Measurements from ENCODE around the gene SYT1. TPM values are rescaled to one million over a fixed set of nuclear protein-coding genes. Genes with fewer than 3 reads are reported as not detected.
"Not testable (repeated sequence)": the region's sequence is repeated elsewhere in the genome, so short reads cannot be mapped to it uniquely, and the experiment has no call there.

The SYT1 gene
- total RNA-seq, 6 experiments from 2014 or later: 3.5 to 10.5 (median 9.1) TPM

- H3K27ac Mint-ChIP-seq: no peak overlapping the region
- H3K27me3 Mint-ChIP-seq (ENCODE audit: insufficient read depth): no peaks in the 10 kb centered on the region
- no peak for DNase-seq
- peaks cover 5% of the 10 kb centered on the region; the same call in 1 of the 2 replicates for H3K9me3 Mint-ChIP-seq
- TF ChIP-seq CTCF (IDR thresholded peaks at IDR 0.05): no peak
- H3K36me3 Mint-ChIP-seq (ENCODE audit: low read depth): peaks cover 9% of the 10 kb centered on the region
- peaks cover 11% of the 10 kb centered on the region for H3K4me1 Mint-ChIP-seq (ENCODE audit: low read depth)
- no peak overlapping the region for H3K4me3 Mint-ChIP-seq
Measured at GRCh38 chr12:79019672-79020071, 155.1 kb downstream of the SYT1 start.

- peaks cover 11% of the 10 kb centered on the region for H3K4me1 Mint-ChIP-seq (ENCODE audit: low read depth)
- H3K4me3 Mint-ChIP-seq: no peak overlapping the region
- peak; percentile 3 for DNase-seq
- no peaks in the 10 kb centered on the region for H3K27me3 Mint-ChIP-seq (ENCODE audit: insufficient read depth)
- peaks cover 5% of the 10 kb centered on the region; the same call in 1 of the 2 replicates for H3K9me3 Mint-ChIP-seq
- peaks cover 9% of the 10 kb centered on the region for H3K36me3 Mint-ChIP-seq (ENCODE audit: low read depth)
- no peak overlapping the region for H3K27ac Mint-ChIP-seq
- TF ChIP-seq CTCF (IDR thresholded peaks at IDR 0.05): no peak
Measured at GRCh38 chr12:79020106-79020505, 155.5 kb downstream of the SYT1 start.

GRCh38 chr12:79021021-79021420, 156.4 kb downstream of the SYT1 start:
- H3K4me3 Mint-ChIP-seq: no peak overlapping the region
- no peaks in the 10 kb centered on the region for H3K27me3 Mint-ChIP-seq (ENCODE audit: insufficient read depth)
- H3K27ac Mint-ChIP-seq: no peak overlapping the region
- TF ChIP-seq CTCF (IDR thresholded peaks at IDR 0.05): no peak
- DNase-seq: no peak
- H3K36me3 Mint-ChIP-seq (ENCODE audit: low read depth): peaks cover 9% of the 10 kb centered on the region
- peaks cover 5% of the 10 kb centered on the region; the same call in 1 of the 2 replicates for H3K9me3 Mint-ChIP-seq
- peaks cover 11% of the 10 kb centered on the region for H3K4me1 Mint-ChIP-seq (ENCODE audit: low read depth)

GRCh38 chr12:79023261-79023660, 158.7 kb downstream of the SYT1 start:
- Mint-ChIP-seq H3K9me3 (no peaks in the 10 kb centered on the region), H3K36me3 (ENCODE audit: low read depth) (no peaks in the 10 kb centered on the region), H3K4me3 (no peak overlapping the region), H3K27me3 (ENCODE audit: insufficient read depth) (no peaks in the 10 kb centered on the region), H3K4me1 (ENCODE audit: low read depth) (peaks cover 11% of the 10 kb centered on the region), H3K27ac (no peak overlapping the region)
- no peak for DNase-seq
- no peak for TF ChIP-seq CTCF (IDR thresholded peaks at IDR 0.05)

GRCh38 chr12:79023784-79024183, 159.2 kb downstream of the SYT1 start:
- DNase-seq: no peak
- no peaks in the 10 kb centered on the region for H3K27me3 Mint-ChIP-seq (ENCODE audit: insufficient read depth)
- H3K9me3 Mint-ChIP-seq: no peaks in the 10 kb centered on the region
- H3K36me3 Mint-ChIP-seq (ENCODE audit: low read depth): no peaks in the 10 kb centered on the region
- H3K27ac Mint-ChIP-seq: no peak overlapping the region
- H3K4me1 Mint-ChIP-seq (ENCODE audit: low read depth): peaks cover 11% of the 10 kb centered on the region
- TF ChIP-seq CTCF (IDR thresholded peaks at IDR 0.05): no peak
- H3K4me3 Mint-ChIP-seq: no peak overlapping the region

GRCh38 chr12:79033788-79034187, 169.2 kb downstream of the SYT1 start:
- Mint-ChIP-seq H3K27ac (no peak overlapping the region), H3K36me3 (ENCODE audit: low read depth) (peaks cover 3% of the 10 kb centered on the region; the same call in 1 of the 2 replicates), H3K9me3 (no peaks in the 10 kb centered on the region), H3K4me3 (no peak overlapping the region), H3K27me3 (ENCODE audit: insufficient read depth) (peaks cover 3% of the 10 kb centered on the region; the same call in 1 of the 2 replicates), H3K4me1 (ENCODE audit: low read depth) (no peaks in the 10 kb centered on the region)
- TF ChIP-seq CTCF (IDR thresholded peaks at IDR 0.05): no peak
- no peak for DNase-seq

GRCh38 chr12:79044748-79045147, 180.2 kb downstream of the SYT1 start:
- not testable (repeated sequence) for H3K27ac Mint-ChIP-seq; H3K4me1 Mint-ChIP-seq (ENCODE audit: low read depth); H3K36me3 Mint-ChIP-seq (ENCODE audit: low read depth); DNase-seq; H3K27me3 Mint-ChIP-seq (ENCODE audit: insufficient read depth); H3K4me3 Mint-ChIP-seq; H3K9me3 Mint-ChIP-seq

GRCh38 chr12:79045149-79045703, 180.7 kb downstream of the SYT1 start:
- H3K4me3 Mint-ChIP-seq; H3K4me1 Mint-ChIP-seq (ENCODE audit: low read depth); H3K27me3 Mint-ChIP-seq (ENCODE audit: insufficient read depth); H3K36me3 Mint-ChIP-seq (ENCODE audit: low read depth); H3K9me3 Mint-ChIP-seq; H3K27ac Mint-ChIP-seq; DNase-seq: not testable (repeated sequence)
